Heart left ventricle (tissue), 16 donors: ENCODE results near the gene ATAD3B. TPM values are rescaled to one million over a fixed set of nuclear protein-coding genes. Genes with fewer than 3 reads are reported as not detected.
A peak's percentile ranks its signal among the peaks of the same experiment; 100 is the strongest.
"Not testable (repeated sequence)": the region's sequence is repeated elsewhere in the genome, so short reads cannot be mapped to it uniquely, and the experiment has no call there.

ENCODE experiments used
- ATAC-seq, 4 donors: fragments of 200-7000 bp; cut with Tn5 transposase; one replicate each; pipeline ENCODE4 v1.9.1; 2020 to 2022; ENCODE audit warnings: moderate library complexity in 4 of 4, mild to moderate bottlenecking in 3 of 4, moderate number of reproducible peaks in 1 of 4
- DNase-seq, 5 donors: peaks; one replicate each; pipeline ENCODE4 v3.0.0-alpha.2; 2020
- H3K27ac ChIP-seq, 12 donors: fragments of 200-600 bp; sonication (generic) in 4 of 12; one replicate each; pipeline versions ENCODE4 v1.5.0 to v1.8.0; 2016 to 2022; ENCODE audit warnings: mild to moderate bottlenecking in 2 of 12
- H3K27me3 ChIP-seq, 9 donors: fragments of 200-600 bp; sonication (generic) in 2 of 9; one replicate each; pipeline versions ENCODE4 v1.5.1 to v1.8.0; 2016 to 2022; ENCODE audit warnings: mild to moderate bottlenecking in 3 of 9
- H3K36me3 ChIP-seq, 9 donors: fragments of 200-600 bp; sonication (generic) in 2 of 9; one replicate each; pipeline versions ENCODE4 v1.5.0 to v1.8.0; 2018 to 2022; ENCODE audit warnings: mild to moderate bottlenecking in 2 of 9
- H3K4me1 ChIP-seq, 12 donors: fragments of 200-600 bp; sonication (generic) in 4 of 12; one replicate each; pipeline versions ENCODE4 v1.5.0 to v1.8.0; 2016 to 2022; ENCODE audit warnings: mild to moderate bottlenecking in 3 of 12
- H3K4me3 ChIP-seq, 12 donors: fragments of 200-600 bp; sonication (generic) in 4 of 12; one replicate each; pipeline versions ENCODE4 v1.5.0 to v1.8.0; 2017 to 2022; ENCODE audit warnings: mild to moderate bottlenecking in 9 of 12, moderate library complexity in 4 of 12
- H3K9me3 ChIP-seq, 12 donors: fragments of 200-600 bp; sonication (generic) in 4 of 12; one replicate each; pipeline versions ENCODE4 v1.5.0 to v1.8.0; 2016 to 2022; ENCODE audit warnings: mild to moderate bottlenecking in 1 of 12
- CTCF ChIP-seq, 12 donors: fragments of 200-600 bp; sonication (generic) in 4 of 12; IDR thresholded peaks; one replicate each; pipeline versions ENCODE4 v1.5.0 to v1.8.0; 2018 to 2022; ENCODE audit warnings: antibody characterized with exemption in 12 of 12, mild to moderate bottlenecking in 5 of 12
- POLR2A ChIP-seq, 2 donors: fragments of 450-650 bp; IDR thresholded peaks; one replicate each; pipeline ENCODE4 v1.6.1; 2017; ENCODE audit warnings: antibody characterized with exemption in 2 of 2, mild to moderate bottlenecking in 2 of 2, moderate library complexity in 2 of 2
- WGBS, 4 donors: extraction: QIAGEN DNeasy Blood & Tissue Kit in 2 of 4; methylation state at CpG; one replicate each; pipeline versions ENCODE4 v1.1.5 to v1.1.7; 2013 to 2018; 5-methylcytosine and 5-hydroxymethylcytosine counted together
- intact Hi-C, 10 donors: fragments of 100-400 bp; cut with DNase I; formaldehyde crosslinking; loops; one replicate each; pipeline versions ENCODE4 v1.11.1 to v1.14.2; 2022
- polyA plus RNA-seq, 2 donors: library from polyadenylated mRNA; stranded (reverse); fragments of 200-250 nt; gene quantifications; one replicate each; pipeline ENCODE4 v1.2.3, GENCODE V29; 2013
- total RNA-seq, 9 donors: library from RNA; depleted of rRNA in 2 of 9; stranded (reverse); fragments of >200 nt in 2 of 9; fragmentation: NEBNext Ultra II Directional in 3 of 9; extraction: Animal tissue kit (Norgen Biotek cat#: 25700) in 3 of 9; gene quantifications; one replicate each; pipeline versions ENCODE4 v1.1.0 to v1.2.4, GENCODE V29; 2016 to 2023
- donor health status: ischemic (EF 13 %, LVEDD 7.1; RV severe dilation, severe dysfunction).
- donor health status: healthy with polysubstance abuse.
- donor health status: DM: no; HTN: yes; CAD: no.
- donor health status: DM: no; HTN: no; CAD: no.
- donor health status: ischemic (EF 25% LVEDD 6.9; RV normal size, moderate dysfunction).
- donor health status: ischemic (EF 25% LVEDD 5.7; RV mildly dilated, moderate dysfunction).
- donor health status: healthy.
- donor health status: DM: yes; HTN: yes; CAD: no.
- donor health status: ischemic (EF 35%, LVEDD 5.7; RV mildly dilated, moderate dysfunction).
- donor health status: nonischemic (EF 11% LVEDD 7.7; RV severe dilation, severe dysfunction).
- donor health status: DM: yes; HTN: yes; CAD: no.
- donor health status: PGD.
- donor health status: ischemic (EF 29% LVEDD 5.4; RV normal size, mild dysfunction).
- donor health status: nonischemic (EF 23%, LVEDD 6.1; RV moderate dilation, normal function).

The ATAD3B gene
- total and polyA plus RNA-seq, 11 donors = 2.2 to 15.6 (median 7.0) TPM

- peak in 2 of 5 donors; percentile 57 to 69 for DNase-seq
- H3K27ac ChIP-seq = peak overlapping the region in 1 of 12 donors; percentile 36
- TF ChIP-seq CTCF (IDR thresholded peaks at IDR 0.05) = peak; percentile 84 to 95 (median 90)
- TF ChIP-seq POLR2A (IDR thresholded peaks at IDR 0.05) = no peak
- intact Hi-C loops = loop anchor here in 5 of 10 donors (2.0 to 5.0 kb wide), 3 partner anchors 34 to 61 kb away; partner anchors contain the start of gene MRPL20 (in 4 of the 5)
- peak; percentile 47 to 86 (median 76) for ATAC-seq
- WGBS, 4 donors = 39 to 61% (median 45%) methylated on average over 11 to 29 of the region's 29 CpGs
- H3K4me3 ChIP-seq = no peak overlapping the region
- H3K27me3 ChIP-seq = peaks cover 0 to 5% (median 0%) of the 10 kb centered on the region in 9 donors
- H3K4me1 ChIP-seq = peaks cover 0 to 26% (median 17%) of the 10 kb centered on the region in 12 donors
- H3K9me3 ChIP-seq = no peaks in the 10 kb centered on the region
- H3K36me3 ChIP-seq = no peaks in the 10 kb centered on the region
Measured at GRCh38 chr1:1441002-1441888, 30.3 kb upstream of the ATAD3B start.

GRCh38 chr1:1442069-1442770 is 29.3 kb upstream of the ATAD3B start:
- Histone ChIP-seq H3K27ac (peak overlapping the region in 1 of 12 donors; percentile 36), H3K9me3 (no peaks in the 10 kb centered on the region), H3K27me3 (no peaks in the 10 kb centered on the region), H3K4me3 (no peak overlapping the region), H3K36me3 (no peaks in the 10 kb centered on the region), H3K4me1 (peaks cover 0 to 19% (median 10%) of the 10 kb centered on the region in 12 donors)
- WGBS, 4 donors = 84 to 89% (median 87%) methylated on average over 13 to 32 of the region's 32 CpGs
- TF ChIP-seq POLR2A (IDR thresholded peaks at IDR 0.05) (no peak), CTCF (IDR thresholded peaks at IDR 0.05) (no peak)
- DNase-seq (no peak), ATAC-seq (peak in 1 of 4 donors; percentile 3)
- intact Hi-C loops = loop anchor here in 4 of 10 donors (5.0 kb wide), 2 partner anchors 35 to 60 kb away; partner anchors contain the start of gene MRPL20 (in 3 of the 4)

GRCh38 chr1:1446631-1447030 is 24.9 kb upstream of the ATAD3B start:
- DNase-seq, ATAC-seq, H3K27ac ChIP-seq, H3K9me3 ChIP-seq, intact Hi-C loops, H3K4me1 ChIP-seq, H3K36me3 ChIP-seq, H3K27me3 ChIP-seq, H3K4me3 ChIP-seq: not testable (repeated sequence)
- WGBS, 4 donors = 89 to 96% (median 94%) methylated on average over 18 to 19 of the region's 19 CpGs

GRCh38 chr1:1449099-1449739 is 22.3 kb upstream of the ATAD3B start, which contains the start of gene ATAD3C:
ATAD3C (plus strand) TSS chr1:1449689; CDS start chr1:1450684, 995 bp downstream.
- Histone ChIP-seq H3K36me3 (no peaks in the 10 kb centered on the region), H3K27me3 (no peaks in the 10 kb centered on the region), H3K9me3 (no peaks in the 10 kb centered on the region), H3K4me1 (no peaks in the 10 kb centered on the region), H3K4me3 (no peak within 1 kb of the TSS), H3K27ac (no peak within 1 kb of the TSS)
- WGBS, 4 donors = 83 to 85% (median 84%) methylated on average over 6 of the region's 6 CpGs
- no peak for TF ChIP-seq POLR2A (IDR thresholded peaks at IDR 0.05)
- no peak for TF ChIP-seq CTCF (IDR thresholded peaks at IDR 0.05)
- intact Hi-C loops = no loop called here
- DNase-seq = no peak
- no peak for ATAC-seq

- H3K27me3 ChIP-seq, ATAC-seq, DNase-seq, H3K9me3 ChIP-seq, H3K27ac ChIP-seq, H3K36me3 ChIP-seq, H3K4me1 ChIP-seq, H3K4me3 ChIP-seq, intact Hi-C loops: not testable (repeated sequence)
- 78 to 89% (median 83%) methylated on average over 22 of the region's 22 CpGs for WGBS, 4 donors
Measured at GRCh38 chr1:1450616-1451015, 20.9 kb upstream of the ATAD3B start.
